Measurements from ENCODE around the gene ENOX2.
"Not testable (repeated sequence)": the region's sequence is repeated elsewhere in the genome, so short reads cannot be mapped to it uniquely, and the experiment has no call there.

ENOX2 gene

DNA sequence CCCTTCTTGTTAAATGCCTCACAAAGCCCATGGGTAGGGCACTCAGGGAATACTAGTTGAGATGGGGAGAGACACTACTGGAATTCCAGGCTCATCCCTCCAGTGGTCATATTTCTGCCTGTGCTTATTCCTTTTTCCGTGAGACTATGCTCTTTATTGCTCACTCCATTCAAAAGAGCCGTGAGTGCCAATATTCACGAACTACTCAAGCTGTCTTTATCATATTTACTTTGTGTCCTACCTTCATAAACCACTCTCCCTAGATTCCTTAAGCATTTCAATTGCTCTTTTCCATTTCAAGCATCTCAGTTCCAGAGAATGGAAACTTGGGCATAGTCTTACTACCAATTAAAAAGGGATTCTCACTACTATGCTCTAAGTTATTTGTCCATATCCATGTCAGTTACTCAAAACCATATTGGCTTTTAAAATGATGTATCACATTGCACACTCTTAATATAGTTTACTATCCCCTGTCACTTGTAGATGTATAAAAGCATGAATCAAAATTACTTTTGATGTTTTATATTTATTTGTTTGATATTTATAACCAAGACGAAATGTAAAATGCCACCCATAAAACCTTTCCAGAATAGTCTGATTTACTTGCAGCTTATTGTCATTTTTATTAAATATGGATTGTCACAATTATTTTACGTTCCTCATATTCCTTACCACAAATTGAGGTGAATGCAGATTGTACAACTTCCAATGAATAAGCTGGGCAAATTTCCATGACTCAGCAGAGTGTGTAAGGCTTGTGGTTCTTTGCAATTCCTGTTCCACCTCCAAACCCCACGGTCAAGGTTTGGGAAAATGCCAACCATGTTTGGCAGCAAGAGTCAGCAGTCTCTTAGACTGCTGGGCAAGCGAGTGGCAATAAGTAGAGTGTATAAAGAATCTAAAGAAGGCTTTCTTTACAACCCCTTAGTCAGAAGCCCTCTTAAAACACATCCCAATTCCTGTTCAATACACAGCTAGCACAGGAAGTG, 24.4 kb downstream of the ENOX2 start:
- DNase-seq, result no peak

DNA sequence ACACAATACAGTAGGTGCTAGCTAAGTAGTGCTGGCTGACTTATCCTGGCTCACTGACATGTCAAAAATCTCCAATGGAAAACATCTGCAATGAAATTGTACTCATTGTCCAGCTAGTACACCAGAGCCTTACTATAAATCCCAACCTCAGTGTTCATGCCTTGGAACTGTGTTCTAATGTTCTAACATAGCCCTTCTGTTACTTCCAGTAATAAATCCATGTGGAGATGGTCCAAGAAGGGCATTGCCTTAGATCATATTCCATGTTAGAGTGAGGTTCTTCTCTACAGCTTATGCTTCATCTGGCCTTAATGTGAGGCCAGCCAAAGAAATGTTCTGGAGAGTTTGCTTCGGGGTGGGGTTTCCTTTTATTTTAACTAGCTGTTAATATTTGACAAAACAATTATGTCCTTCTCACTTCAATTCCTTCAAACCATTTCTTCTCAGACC, 25.1 kb downstream of the ENOX2 start:
- DNase-seq, result no peak

DNA sequence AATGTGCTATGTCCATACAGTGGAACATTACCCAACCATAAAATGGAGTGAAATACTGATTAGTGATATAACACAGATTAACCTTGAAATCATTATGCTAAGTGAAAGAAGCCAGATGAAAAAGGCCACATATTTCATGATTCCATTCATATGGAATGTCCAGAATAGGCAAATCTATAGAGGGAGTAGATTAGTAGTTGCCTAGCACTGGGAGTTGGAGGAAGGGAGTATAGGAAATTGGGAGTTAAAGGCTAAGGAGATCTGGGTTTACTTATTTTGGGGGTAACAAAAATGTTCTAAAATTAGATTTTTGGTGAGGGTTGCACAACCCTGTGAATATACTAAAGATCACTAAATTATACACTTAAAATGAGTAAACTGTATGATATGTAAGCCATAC, 26.8 kb downstream of the ENOX2 start:
- no peak for DNase-seq

DNA sequence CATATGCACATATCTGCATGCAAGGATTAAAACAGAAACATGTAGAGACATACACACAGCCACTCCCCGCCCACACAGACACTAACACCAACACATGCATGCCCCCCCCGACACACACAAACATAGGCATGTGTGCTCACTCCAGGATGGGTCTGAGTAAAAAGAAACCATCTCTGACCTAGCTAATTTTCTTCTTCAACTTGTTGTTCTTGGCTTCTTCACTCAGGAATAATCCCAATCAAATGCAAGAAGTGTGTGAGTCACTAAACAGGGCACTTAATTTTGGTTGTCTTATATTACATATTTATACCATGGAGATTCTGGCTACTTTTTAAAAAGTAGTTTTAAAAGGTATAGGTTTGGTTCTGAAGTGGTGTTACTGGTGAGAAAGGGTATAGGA, 28.3 kb downstream of the ENOX2 start:
- no peak for DNase-seq

DNA sequence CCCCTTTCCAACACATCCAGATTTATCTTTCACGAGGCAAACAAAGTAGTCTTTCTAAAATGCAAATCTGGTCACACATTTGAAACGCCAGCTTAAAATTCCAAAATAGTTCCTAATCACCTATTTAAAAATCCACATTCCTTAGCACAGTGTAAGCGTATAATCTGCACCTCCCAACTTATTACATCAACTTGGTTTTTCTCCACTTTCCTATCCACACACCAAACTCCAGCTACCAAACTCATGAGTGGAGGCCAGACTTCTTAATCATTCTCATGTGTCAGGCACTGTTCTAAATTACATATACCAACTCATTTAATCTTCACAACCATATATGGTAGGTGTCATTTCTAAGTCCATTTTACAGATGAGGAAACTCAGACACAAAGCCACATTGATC, 33.8 kb downstream of the ENOX2 start:
- no peak for DNase-seq

DNA sequence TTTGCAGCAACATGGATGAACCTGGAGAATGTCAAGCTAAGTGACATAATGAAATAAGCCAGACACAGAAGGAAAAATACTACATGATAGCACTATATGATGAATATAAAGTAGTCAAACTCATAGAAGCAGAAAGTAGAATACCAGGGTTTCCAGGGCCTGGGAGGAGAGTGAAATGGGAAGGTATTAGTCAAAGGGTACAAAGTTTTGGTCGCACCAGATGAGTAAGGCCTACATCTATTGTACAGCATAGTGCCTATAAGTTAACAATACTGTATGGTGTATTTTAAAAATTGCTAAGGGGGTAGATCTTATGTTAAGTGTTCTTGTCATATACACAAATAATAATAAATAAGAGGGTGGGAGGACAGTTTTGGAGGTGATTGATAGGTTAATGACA, 41.5 kb downstream of the ENOX2 start:
- DNase-seq, result no peak

DNA sequence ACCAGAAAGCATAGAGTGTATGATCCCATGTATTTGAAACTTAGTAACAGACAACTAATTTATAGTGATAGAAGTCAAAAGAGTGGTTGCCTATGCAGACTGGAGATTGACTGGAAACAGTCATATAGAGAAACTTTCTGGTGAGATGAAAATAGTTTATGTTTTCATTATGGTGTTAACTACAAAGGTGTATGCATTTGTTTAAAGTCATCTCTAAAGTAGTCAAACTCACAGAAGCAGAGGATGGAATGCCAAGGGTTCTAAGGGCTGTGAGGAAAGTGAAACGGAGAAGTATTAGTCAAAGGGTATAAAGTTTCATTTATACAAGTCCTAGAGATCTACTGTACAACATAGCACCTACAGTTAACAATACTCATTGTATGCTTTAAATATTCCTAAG, 45.8 kb downstream of the ENOX2 start:
- DNase-seq, result no peak

DNA sequence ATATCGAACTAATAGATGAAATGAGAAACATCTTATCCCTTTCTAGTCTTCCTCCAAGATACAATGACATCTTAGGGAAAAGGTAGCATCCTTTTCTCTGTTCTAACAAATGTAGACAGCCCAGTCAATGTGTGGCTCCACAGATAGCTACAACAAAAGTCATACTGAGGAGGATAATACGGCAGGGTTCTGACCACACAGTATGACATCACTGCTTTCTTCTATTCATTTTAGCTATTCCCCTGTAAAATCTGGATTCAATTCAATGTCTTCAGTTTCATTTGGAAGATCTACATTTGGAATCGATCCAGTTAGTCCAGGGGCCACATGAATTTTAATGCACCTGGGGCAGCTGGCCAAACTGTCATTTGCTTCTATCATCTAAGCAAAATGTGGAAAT, 51.4 kb downstream of the ENOX2 start:
- DNase-seq, result no peak

DNA sequence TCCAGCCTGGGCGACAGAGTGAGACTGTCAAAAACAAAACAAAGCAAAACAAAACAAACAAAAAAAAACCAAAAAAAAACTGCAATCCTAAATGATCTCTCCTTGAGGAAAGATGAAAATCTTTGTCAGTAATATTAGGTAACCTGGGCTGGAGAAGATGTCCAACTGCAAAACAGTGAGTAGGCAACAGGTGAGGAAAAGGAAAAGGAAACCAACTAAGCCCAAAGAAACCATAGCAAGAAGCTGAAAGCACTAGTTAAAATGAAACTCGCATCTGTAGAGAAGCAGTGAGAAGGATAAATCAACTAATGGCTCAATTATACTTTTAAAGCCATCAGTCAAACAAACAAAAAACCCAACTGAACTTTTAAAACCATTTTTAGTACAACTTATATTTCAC, 54.2 kb downstream of the ENOX2 start:
- DNase-seq, result no peak

DNA sequence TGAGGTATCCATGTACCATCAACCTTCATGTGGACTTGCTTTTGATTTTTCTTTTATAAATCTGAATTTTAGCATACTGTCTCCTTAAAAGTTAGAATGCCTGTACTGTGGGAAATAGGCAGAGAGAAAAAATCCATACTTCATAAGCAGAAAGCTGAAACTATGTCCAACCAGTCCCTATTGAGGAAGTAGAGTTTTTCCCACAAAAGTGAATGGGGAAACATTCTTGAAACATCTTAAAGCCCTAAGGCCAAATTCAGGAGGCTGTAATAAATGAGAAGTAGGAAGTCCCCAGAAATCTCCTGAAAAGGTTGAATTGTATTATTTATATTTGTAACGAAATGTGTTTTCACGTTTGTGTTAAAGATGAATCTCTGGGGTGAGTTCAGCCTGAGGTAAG, 56.3 kb downstream of the ENOX2 start:
- DNase-seq, result no peak

DNA sequence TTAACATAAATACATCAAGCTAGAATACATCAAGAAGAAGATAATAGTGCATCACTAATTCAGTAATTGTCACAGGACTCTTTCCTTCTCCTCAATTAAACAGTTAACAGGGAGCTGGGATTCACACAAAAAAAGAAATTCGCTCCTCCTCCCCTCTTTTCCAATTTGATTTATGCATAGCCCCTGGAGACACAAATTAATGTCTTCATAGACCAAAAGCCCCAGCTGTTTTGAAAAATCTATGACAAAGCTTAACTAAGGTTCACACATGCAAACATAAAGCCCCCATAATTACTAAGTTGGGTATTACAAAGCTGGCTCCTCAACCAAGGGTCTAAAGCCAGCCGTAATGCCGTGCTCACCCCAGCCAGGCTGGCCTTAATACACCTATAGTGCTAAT, 61.2 kb downstream of the ENOX2 start:
- no peak for DNase-seq

DNA sequence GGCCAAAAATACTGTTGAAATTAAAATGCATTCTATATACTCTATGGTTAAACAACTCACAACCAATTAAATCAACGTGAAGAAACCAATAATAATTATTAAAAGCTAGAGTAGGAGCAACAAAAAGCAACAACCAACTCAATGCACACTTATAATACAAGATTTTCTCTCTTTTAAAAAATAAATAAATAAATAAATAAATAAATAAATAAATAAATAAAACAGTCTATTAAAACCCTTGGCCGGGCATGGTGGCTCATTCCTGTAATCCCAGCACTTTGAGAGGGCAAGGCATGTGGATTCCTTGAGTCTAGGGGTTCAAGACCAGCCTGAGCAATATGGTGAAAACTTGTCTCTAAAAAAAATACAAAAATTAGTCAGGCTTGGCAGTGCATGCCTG, 62.7 kb downstream of the ENOX2 start:
- no peak for DNase-seq

DNA sequence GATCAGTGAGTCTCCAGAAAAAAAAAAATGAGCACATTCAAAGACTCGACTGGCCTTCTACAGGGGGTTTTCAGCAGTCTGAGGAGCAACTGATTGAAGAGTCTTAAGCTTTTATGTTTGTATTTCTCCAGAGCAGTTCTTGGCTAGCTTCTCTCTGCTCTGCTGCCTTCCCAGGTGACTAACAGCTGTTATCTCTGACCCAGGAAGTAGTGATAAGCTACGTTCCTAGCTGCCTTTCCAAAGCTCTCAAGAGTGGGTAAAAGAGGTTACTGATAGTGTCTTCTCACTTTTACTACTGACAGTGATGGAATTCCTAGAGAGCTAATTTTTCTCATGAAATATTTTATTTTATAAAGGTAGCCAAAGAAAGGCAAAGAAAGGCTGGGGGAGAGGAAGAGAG, 66.6 kb downstream of the ENOX2 start:
- DNase-seq, result no peak

DNA sequence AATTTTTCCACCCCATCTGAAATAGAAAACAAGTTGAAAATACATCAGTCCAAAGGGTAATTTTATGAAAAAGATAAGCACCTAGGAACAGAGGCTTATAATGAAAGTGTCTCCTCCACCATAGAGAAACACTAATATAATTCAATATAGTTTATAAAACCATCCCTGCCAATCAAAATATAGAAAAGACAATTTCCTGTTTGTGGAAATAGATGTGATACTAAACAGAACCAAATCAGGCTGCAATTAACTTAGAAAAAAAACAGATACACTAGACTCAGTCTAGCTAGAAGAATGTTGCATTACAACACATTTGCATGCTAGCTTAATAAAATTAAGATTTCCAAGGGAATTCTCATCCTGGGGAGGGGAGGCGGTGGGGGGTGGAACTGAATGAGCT, 68.2 kb downstream of the ENOX2 start:
- no peak for DNase-seq

DNA sequence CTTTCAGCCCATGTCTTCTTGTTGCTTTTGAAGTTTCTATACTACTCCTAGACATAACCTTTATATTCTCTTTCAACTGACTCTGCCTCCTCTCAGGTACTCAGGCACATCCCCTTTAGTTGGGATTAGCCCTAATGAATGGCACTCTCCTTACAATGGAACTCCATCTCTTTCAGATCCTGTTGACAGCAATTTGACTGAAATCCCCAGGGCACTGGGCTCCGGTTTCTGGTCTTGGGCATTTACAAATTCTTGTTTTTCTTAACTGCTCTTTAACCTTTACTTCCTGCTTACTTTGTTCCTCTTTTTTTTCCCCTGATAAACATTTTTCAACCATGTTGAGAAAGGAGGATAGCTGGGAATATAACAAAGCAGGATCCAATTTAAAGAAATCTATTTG, 68.9 kb downstream of the ENOX2 start:
- no peak for DNase-seq

DNA sequence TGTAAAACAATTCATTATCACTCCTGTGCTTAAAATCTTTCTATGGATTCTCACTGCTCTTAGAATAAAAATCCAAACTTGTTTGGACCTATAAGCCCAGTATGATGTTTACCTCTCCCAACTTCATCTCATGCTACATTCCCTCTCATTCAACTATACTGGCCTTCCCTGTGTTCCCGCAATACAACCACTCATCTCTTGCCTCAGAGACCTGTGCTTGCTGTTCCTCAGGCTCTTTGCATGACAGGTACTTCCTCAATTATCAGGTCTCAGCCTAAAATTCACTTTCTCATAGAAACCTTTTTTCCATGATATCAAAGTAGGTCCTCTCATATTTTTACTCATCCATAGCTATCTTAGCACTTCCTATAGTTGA, 71.7 kb downstream of the ENOX2 start:
- DNase-seq, result no peak

DNA sequence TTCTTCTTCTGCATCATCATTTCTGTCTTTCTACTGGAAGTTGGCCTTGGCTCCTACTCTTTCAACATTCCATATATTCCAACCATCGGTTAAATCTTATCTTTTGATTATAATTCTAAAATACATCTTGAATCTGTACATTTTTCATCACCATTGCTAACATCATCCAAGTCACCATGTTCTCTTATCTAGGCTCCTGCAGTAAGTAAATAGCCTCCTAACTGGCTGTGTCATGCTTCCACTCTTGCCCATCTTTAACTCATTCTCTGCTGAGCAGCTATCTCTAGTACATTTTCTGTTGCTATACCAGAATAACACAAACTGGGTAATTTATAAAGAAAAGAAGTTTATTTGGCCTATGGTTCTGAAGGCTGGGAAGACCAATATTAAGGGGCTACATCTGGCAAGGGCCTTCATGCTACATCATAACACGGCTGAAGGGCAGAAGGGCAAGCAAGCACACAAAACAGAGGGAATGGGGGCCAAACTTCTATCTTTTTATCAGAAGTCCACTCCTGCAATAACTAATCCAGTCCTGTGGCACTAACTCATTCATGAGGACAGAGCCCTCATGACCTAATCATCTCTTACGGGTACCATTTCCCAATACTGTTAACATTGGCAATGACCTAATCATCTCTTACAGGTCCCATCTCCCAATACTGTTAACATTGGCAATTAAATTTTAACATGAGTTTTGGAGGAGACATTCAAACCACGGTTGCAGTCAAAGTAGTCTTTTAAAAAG, 72.2 kb downstream of the ENOX2 start:
- no peak for DNase-seq

DNA sequence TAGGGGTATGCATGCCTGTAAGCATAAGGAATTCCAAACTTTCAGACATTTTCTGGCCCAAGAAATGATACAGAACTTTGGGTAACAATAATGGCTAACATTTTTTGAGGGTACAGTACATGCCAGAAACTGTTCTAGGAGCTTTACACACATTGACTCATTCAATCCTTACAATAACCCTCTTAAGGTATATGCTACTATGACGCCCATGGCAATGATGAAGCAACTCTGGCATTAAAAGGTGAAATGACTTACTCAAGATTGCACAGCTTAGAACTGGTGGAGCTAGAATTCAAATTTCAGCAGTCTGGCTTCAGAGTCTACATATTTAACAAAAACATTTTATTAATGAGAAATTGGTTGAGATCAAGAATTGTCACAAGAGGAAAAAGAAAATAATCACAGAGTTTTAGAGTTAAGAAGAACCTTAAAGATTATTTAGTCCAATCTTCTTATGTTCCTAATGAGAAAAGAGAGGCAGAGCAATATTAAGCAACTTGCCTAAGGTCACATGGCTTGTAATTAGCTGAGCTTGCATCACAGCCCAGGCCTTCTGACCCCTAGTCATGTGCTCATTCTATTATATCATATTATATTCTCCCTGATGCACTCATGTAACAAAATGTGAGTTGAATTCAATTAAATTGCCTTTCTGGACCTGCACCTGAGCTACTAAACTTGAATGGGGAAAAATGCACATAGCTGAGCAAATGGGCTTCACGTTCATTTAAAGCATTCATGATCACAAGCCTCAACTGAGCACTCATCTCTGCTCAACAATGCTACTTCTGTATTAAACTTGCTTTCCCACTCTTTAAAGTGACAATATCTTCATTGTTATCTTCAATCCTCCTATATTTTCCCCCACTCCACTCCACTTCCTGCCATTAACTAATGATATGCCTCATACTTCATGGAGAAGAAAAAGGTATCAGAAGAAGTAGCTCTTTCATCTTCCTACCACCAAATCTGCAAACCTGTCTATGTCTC, 73.2 kb downstream of the ENOX2 start:
- DNase-seq, result no peak

DNA sequence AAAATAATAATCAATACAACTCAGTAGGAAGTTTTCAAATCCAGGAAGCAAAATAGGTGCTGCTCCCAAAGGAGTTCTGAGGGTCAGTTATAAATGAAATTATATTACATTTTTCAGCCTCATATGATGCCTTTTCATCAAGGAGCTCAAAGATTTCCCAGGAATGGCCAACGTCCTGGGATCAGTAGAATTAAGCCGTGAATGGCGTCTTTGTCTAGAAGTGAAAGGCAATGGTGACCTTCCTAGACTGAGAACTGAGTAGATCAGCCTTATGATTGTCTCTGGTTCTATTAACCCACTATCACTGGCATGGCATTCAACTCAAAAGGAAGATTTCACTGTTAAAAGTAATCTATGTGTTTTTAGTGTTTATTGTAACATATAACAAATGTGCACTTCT, 74.4 kb downstream of the ENOX2 start:
- DNase-seq, result no peak

DNA sequence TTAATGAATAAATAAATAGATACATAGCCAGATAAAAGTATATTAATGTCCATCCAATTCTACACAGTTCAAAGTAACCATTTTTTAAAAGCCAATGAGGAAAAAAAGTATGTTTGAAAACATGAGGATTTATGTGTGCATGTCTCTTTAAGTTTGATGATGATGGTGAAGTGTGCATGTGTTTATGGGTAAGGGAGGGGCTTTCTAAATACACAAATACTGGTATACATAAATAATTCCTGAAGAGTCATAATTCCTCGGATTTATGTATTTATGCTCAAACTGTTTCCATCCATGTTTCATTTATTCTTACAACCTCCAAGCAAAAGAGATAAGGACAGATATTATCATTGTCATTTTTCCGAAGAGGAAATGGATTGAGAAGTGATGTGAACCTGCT, 75.4 kb downstream of the ENOX2 start:
- no peak for DNase-seq

DNA sequence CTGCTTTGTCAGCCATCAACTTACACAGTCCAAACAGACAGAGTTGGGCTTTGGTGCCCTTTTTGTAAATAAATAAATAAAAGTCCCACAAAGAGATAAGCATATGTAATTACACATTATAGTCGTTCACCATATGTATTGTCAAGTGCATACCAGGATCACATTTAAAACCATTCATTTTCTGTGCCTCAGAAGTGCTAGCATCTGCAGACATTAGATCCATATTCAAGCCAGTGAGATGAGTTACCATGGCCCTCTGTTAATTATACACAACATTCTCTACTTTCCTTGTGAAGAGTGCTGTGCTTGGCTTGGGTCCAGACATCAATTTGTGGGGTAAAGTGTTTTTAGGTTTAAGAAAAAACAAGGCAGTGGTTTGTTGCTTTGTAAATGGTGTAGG, 76.8 kb downstream of the ENOX2 start:
- peak; percentile 40 for DNase-seq

DNA sequence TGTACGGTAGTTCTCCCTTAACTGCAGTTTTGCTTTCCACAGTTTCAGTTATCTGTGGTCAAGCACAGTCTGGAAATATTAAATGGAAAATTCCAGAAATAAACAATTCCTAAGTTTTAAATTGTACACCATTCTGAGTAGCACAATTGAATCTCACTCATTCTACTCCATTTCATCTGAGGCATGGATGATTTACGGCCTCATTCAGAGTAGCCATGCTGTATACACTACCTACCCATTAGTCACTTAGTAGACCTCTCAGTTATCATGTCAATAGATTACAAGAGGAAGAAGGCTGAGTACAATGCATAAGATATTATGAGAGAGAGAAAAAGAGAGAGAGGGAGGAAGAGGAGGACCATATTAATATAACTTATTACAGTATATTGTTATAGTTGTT, 77.5 kb downstream of the ENOX2 start:
- DNase-seq, result no peak

DNA sequence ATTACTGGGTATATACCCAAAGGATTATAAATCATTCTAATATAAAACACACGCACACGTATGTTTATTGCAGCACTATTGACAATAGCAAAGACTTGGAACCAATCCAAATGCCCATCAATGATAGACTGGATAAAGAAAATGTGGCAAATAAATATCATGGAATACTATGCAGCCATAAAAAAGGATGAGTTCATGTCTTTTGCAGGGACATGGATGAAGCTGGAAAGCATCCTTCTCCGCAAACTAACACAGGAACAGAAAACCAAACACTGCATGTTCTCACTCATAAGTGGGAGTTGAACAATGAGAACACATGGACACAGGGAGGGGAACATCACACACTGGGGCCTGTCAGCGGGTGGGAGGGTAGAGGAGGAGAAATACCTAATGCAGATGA, 83.6 kb downstream of the ENOX2 start:
- DNase-seq, result not testable (repeated sequence)

Measured in COR-L47 (cell line).